ENCODE data around the gene WNT7A.

- TF ChIP-seq POLR2AphosphoS5 (IDR thresholded peaks at IDR 0.05; ENCODE audit: low read depth, low read length) (no peak), POLR2A (IDR thresholded peaks at IDR 0.05; ENCODE audit: low read depth, low read length) (no peak), TAF1 (IDR thresholded peaks at IDR 0.05; ENCODE audit: borderline replicate concordance, low read depth, low read length) (no peak)
Observed at GRCh38 chr3:13839726-13840340, 40.0 kb downstream of the WNT7A start.

Data from GM12892 (cell line).